Subcutaneous abdominal adipose tissue (tissue), 5 donors: ENCODE data around the gene CCDC141.
A peak's percentile ranks its signal among the peaks of the same experiment; 100 is the strongest.

Source experiments
- H3K27ac ChIP-seq: one replicate; pipeline ENCODE4 v1.7.0; 2013; ENCODE audit warnings: low read depth, mild to moderate bottlenecking, inconsistent platforms, low read length, moderate library complexity
- H3K27me3 ChIP-seq, 5 donors: one replicate each; pipeline ENCODE4 v1.7.0; 2013; ENCODE audit warnings: low read length in 5 of 5, inconsistent platforms in 1 of 5; ENCODE audit not compliant: control insufficient read depth in 5 of 5, insufficient read depth in 4 of 5
- H3K36me3 ChIP-seq, 5 donors: one replicate each; pipeline ENCODE4 v1.7.0; 2013; ENCODE audit warnings: low read length in 5 of 5; ENCODE audit not compliant: control insufficient read depth in 5 of 5, insufficient read depth in 5 of 5
- H3K4me1 ChIP-seq, 5 donors: one replicate each; pipeline ENCODE4 v1.7.0; 2013; ENCODE audit warnings: low read length in 5 of 5, mild to moderate bottlenecking in 3 of 5, moderate library complexity in 1 of 5; ENCODE audit not compliant: control insufficient read depth in 5 of 5, insufficient read depth in 5 of 5
- H3K4me3 ChIP-seq, 5 donors: one replicate each; pipeline ENCODE4 v1.7.0; 2013; ENCODE audit warnings: low read length in 5 of 5, low read depth in 1 of 5
- H3K9ac ChIP-seq, 5 donors: one replicate each; pipeline ENCODE4 v1.7.0; 2013; ENCODE audit warnings: low read length in 5 of 5, mild to moderate bottlenecking in 4 of 5, moderate library complexity in 3 of 5
- H3K9me3 ChIP-seq, 5 donors: one replicate each; pipeline ENCODE4 v1.7.0; 2013; ENCODE audit warnings: low read length in 5 of 5; ENCODE audit not compliant: control insufficient read depth in 5 of 5
- donor health status: healthy.
- donor health status: healthy.
- donor health status: healthy.
- donor health status: healthy.
- donor health status: healthy.

Gene CCDC141

DNA sequence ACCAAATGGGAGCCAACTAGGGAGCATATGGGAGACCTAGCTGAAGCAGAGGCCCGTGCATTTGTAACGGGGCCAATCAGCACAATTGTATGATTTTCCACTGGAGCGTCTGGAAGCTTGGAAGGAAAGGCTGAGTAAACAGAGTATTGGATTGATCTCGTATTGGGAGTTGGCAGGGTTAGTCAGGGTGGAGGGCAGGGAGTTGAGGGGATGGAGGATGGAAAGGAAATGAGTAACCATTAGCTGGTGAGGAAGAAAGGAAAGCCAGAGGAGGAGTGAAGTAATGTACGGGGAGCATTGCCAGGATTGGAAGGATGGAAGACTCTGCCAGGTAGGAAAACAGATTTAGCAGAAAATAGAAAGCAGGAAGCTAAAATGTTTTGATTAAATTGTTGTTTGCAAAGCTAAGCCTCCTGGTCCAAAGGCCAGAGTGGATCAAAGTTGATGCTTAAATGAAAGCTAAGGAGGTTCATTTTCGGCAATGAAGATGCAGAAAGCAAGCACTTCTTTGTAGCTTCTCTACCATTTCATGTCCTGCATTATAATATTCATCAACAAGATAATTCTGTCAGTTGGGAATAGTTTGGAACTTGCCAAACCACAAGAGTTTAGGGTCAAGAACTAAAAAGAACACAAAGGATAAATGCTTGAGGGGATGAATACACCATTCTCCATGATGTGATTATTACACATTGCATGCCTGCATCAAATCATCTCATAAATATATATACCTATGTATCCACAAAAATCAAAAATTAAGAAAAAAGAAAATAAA is 167.1 kb downstream of the CCDC141 start:
- Histone ChIP-seq H3K27me3 (no peaks in the 10 kb centered on the region), H3K27ac (no peak overlapping the region), H3K4me1 (peaks cover 0 to 18% (median 16%) of the 10 kb centered on the region in 5 donors), H3K36me3 (no peaks in the 10 kb centered on the region), H3K9ac (no peak overlapping the region), H3K9me3 (no peaks in the 10 kb centered on the region), H3K4me3 (peak overlapping the region in 1 of 5 donors; percentile 13)

DNA sequence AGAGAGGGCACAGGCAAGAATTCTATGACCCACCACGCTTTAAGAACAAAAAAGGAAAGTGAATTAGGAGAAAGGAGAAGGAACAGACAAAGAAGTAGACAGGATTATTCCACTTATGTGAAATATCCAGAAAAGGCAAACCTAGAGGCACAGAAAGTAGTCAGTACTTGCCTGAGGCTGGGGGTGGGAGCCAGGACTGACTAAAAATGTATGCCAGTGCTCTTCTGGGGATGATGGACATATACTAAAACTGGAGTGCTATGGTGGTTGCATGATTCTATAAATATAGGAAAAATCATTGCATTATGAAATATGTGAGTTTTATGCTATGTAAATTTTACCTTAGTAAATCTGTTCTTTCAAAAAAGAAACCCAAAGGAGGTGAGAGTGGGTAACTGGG is 168.9 kb downstream of the CCDC141 start:
- Histone ChIP-seq H3K27ac (no peak overlapping the region), H3K36me3 (no peaks in the 10 kb centered on the region), H3K9ac (no peak overlapping the region), H3K4me1 (peaks cover 0 to 18% (median 16%) of the 10 kb centered on the region in 5 donors), H3K4me3 (no peak overlapping the region), H3K9me3 (no peaks in the 10 kb centered on the region), H3K27me3 (no peaks in the 10 kb centered on the region)

DNA sequence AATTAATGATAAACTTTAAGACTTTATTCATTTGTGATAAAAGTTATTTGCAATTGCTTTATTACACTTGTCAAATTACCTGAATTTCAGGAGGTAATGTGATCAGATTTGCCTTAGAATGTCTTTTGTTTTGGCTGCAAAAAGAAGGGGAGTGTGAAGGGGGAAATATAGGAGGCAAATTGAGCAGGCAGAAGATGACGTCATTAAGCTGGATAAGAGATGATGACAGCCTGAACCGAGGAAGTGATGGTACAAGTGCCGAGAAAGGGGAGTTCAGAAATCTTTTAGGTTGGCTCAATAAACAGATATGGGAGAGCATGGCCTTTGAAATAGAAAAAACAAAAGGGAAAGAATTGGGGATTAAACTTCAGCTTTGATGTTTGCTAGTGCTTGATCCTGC is 169.7 kb downstream of the CCDC141 start:
- no peak overlapping the region for H3K4me3 ChIP-seq
- no peak overlapping the region for H3K27ac ChIP-seq

DNA sequence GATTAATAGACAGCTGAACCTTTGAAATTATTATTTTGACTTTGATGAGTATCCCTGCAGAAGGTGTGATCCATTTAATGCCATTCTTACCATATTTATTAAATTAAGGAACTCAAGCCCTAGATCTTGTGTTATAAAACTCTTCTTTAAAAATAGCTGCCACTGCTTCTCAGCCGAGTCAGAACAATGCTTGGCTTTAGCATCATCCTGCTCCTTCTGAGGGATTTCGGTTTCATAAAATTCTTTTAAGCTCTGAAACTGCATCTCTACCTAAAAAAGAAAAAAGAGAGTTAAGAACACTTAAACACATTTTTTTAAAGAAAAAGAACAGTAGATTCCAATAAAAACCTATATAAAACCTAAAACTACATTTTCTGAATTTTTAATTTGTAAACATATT is 172.1 kb downstream of the CCDC141 start:
- Histone ChIP-seq H3K27ac (no peak overlapping the region), H3K4me1 (peaks cover 0 to 9% (median 4%) of the 10 kb centered on the region in 5 donors), H3K36me3 (no peaks in the 10 kb centered on the region), H3K9me3 (no peaks in the 10 kb centered on the region), H3K27me3 (no peaks in the 10 kb centered on the region), H3K9ac (no peak overlapping the region), H3K4me3 (no peak overlapping the region)

More for the DNA sequence above, 169.7 kb downstream of the CCDC141 start:
- Histone ChIP-seq H3K4me1 (peaks cover 0 to 18% (median 16%) of the 10 kb centered on the region in 5 donors), H3K9ac (no peak overlapping the region), H3K36me3 (no peaks in the 10 kb centered on the region), H3K27me3 (no peaks in the 10 kb centered on the region), H3K9me3 (no peaks in the 10 kb centered on the region)

DNA sequence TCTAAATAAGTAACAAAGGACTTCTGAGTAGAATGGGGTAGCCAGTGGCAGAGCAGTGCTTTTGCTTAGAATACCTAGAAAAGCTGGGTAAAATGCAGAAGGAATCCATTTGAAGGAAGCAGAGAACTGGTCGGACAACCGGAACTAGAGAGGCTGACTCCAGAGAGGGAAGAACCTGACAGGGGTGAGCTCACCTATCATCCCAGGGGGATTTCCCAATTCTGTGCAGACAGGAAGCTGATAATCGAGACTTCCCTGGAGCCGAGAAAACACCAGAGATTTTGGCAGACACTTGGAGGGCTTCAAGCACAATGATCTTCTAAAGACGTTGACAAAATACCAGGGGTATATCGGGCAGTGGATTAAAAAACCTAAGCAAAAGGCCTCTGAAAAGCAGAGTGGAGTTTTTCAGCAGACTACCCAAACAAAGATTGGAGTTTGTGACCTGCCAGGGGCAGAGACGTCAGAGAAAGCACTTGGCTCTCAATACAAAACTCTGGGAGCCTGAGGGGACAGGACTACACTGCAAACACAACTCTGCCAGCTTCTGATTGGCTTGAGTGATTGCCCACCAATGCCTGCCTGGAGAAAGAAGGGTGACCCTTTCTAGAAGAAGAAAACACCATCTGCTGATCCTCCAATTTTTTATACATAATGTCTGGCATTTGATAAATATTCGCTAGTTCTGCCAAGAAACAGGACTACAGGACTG is 175.3 kb downstream of the CCDC141 start:
- H3K4me3 ChIP-seq: no peak overlapping the region

DNA sequence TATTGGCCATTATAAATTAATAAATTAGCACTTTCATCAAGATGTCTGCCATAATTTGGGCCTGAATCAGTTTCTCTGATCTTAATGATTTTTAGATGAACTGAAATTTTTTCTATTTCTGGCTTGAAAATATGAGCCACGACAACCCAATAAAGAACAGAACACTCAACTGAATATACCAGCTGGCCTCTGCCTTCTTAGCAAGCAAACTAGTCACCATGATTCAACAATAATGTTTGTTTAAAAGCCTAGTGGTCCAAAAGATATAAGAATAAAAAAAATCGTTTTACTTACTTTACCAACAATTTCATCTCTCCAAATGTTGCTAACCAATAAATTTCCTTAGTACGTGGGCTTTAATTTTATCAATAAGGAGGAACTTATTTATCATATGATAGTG is 176.0 kb downstream of the CCDC141 start:
- peaks cover 0 to 2% (median 0%) of the 10 kb centered on the region in 5 donors for H3K4me1 ChIP-seq
- H3K4me3 ChIP-seq: no peak overlapping the region
- no peaks in the 10 kb centered on the region for H3K36me3 ChIP-seq
- no peaks in the 10 kb centered on the region for H3K9me3 ChIP-seq
- no peak overlapping the region for H3K27ac ChIP-seq
- H3K27me3 ChIP-seq: no peaks in the 10 kb centered on the region
- H3K9ac ChIP-seq: no peak overlapping the region

More for the DNA sequence above, 175.3 kb downstream of the CCDC141 start:
- Histone ChIP-seq H3K9ac (no peak overlapping the region), H3K27ac (no peak overlapping the region), H3K36me3 (no peaks in the 10 kb centered on the region), H3K27me3 (no peaks in the 10 kb centered on the region), H3K9me3 (no peaks in the 10 kb centered on the region), H3K4me1 (peaks cover 0 to 2% (median 0%) of the 10 kb centered on the region in 5 donors)

DNA sequence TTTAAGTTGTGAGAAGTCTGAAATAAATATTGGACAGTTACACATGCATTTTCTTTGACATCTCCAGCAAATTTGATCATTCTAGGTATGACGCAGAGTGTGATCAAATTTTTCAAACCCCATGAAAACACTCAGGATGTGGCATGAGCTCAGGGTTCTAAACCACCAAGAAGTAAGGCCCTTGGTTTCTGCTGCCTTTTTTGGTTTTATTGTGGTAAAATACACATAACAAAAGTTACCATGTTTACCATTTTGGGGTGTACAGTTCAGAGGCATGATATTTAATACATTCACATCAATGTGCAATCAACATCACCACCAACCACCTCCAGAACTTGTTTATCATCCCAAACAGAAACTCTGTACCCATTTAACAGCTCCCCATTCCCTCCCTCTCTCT is 178.4 kb downstream of the CCDC141 start:
- H3K9ac ChIP-seq: no peak overlapping the region
- H3K36me3 ChIP-seq: no peaks in the 10 kb centered on the region
- peaks cover 0 to 2% (median 0%) of the 10 kb centered on the region in 5 donors for H3K4me1 ChIP-seq
- no peaks in the 10 kb centered on the region for H3K9me3 ChIP-seq
- H3K27me3 ChIP-seq: no peaks in the 10 kb centered on the region
- H3K27ac ChIP-seq: no peak overlapping the region
- H3K4me3 ChIP-seq: no peak overlapping the region

DNA sequence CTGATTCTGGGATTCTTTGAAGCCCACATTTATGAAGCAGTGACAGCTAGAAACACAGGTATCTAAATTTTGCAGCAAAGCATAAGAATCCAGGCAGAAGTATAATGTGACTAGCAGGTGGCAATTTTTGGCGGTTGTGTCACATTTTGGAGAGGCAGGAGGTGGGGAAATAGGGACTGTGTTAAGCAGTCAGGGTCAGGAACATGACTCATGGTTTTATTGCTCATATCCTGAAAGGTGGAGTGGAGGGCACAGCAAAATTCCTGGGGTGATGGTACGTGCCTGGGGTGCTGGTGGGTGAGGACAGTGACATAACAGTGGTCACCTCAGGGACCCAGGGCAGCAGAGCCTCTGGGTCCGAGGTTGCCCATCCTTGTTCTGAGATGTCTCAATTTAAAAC is 179.2 kb downstream of the CCDC141 start:
- Histone ChIP-seq H3K4me1 (peaks cover 0 to 2% (median 0%) of the 10 kb centered on the region in 5 donors), H3K27ac (no peak overlapping the region), H3K9ac (no peak overlapping the region), H3K27me3 (no peaks in the 10 kb centered on the region), H3K36me3 (no peaks in the 10 kb centered on the region), H3K4me3 (no peak overlapping the region), H3K9me3 (no peaks in the 10 kb centered on the region)

DNA sequence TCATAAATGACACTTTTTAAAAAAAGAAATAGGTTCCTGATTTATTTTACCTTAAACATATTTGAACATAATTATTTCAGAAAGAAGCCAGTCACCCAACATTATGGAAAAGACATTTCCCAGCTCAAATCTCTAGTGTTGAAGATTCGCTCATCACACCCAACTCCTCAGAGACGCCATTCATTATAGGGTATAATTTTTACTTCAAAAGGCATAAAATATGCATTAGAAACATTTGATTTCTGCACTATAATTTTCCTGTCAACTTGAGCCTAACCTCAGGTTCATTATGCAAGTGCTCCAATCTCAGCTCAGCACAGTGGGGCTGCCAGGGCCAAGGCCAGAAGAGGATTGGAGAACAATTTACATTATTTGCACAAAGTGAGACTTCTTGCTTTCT is 183.9 kb downstream of the CCDC141 start:
- no peaks in the 10 kb centered on the region for H3K27me3 ChIP-seq
- H3K4me3 ChIP-seq: no peak overlapping the region
- H3K27ac ChIP-seq: no peak overlapping the region
- no peak overlapping the region for H3K9ac ChIP-seq
- H3K36me3 ChIP-seq: no peaks in the 10 kb centered on the region
- H3K9me3 ChIP-seq: no peaks in the 10 kb centered on the region
- H3K4me1 ChIP-seq: peaks cover 0 to 19% (median 11%) of the 10 kb centered on the region in 5 donors
